Bronchial epithelial cell (primary cell): ENCODE data around the gene IMMT. TPM values are rescaled to one million over a fixed set of nuclear protein-coding genes. Genes with fewer than 3 reads are reported as not detected.

Experiments used
- DNase-seq: peaks from one replicate; pipeline ENCODE4 v3.0.0-alpha.2; 2010; ENCODE audit warnings: low read depth
- FAIRE-seq: peaks from 2 replicates; lab custom pipeline; 2011; peaks lifted over from hg19 to GRCh38; lab: Jason Lieb, UNC
- H3K27me3 ChIP-seq: 2 replicates; pipeline ENCODE4 v1.5.1; 2011; ENCODE audit warnings: low read length; ENCODE audit not compliant: control insufficient read depth, insufficient read depth
- H3K36me3 ChIP-seq: 2 replicates; pipeline ENCODE4 v1.5.1; 2011; ENCODE audit warnings: low read length; ENCODE audit not compliant: control insufficient read depth, insufficient read depth
- H3K4me3 ChIP-seq: 2 replicates; pipeline ENCODE4 v1.5.1; 2011; ENCODE audit warnings: mild to moderate bottlenecking, low read depth, low read length, control low read depth
- CTCF ChIP-seq: IDR thresholded peaks from 2 replicates; pipeline ENCODE4 v1.5.1; 2011; ENCODE audit warnings: mild to moderate bottlenecking, moderate library complexity, low read length, control low read depth, inconsistent platforms; ENCODE audit not compliant: insufficient read depth, severe bottlenecking
- total RNA-seq: library from RNA; depleted of rRNA; stranded (reverse); fragments of >200 nt; gene quantifications from 2 replicates; pipeline ENCODE4 v1.2.1, GENCODE V29; 2014

The IMMT gene
- total RNA-seq, 1 donor from 2014 or later = 32.4 TPM

- no peaks in the 10 kb centered on the region for H3K27me3 ChIP-seq
- TF ChIP-seq CTCF = no peak
- no peak overlapping the region for H3K4me3 ChIP-seq
- DNase-seq (no peak), FAIRE-seq (no peak)
- H3K36me3 ChIP-seq = peaks cover 12% of the 10 kb centered on the region
Observed at GRCh38 chr2:86160156-86160952, 34.9 kb downstream of the IMMT start.

- no peak overlapping the region for H3K4me3 ChIP-seq
- no peak for DNase-seq
- H3K27me3 ChIP-seq = no peaks in the 10 kb centered on the region
- peaks cover 11% of the 10 kb centered on the region for H3K36me3 ChIP-seq
- no peak for TF ChIP-seq CTCF
- no peak for FAIRE-seq
Observed at GRCh38 chr2:86158286-86158685, 37.0 kb downstream of the IMMT start.

GRCh38 chr2:86157009-86157556, 38.2 kb downstream of the IMMT start:
- Histone ChIP-seq H3K36me3 (peaks cover 8% of the 10 kb centered on the region), H3K27me3 (no peaks in the 10 kb centered on the region), H3K4me3 (no peak overlapping the region)
- TF ChIP-seq CTCF = no peak
- FAIRE-seq (no peak), DNase-seq (no peak)

GRCh38 chr2:86150502-86150901, 44.8 kb downstream of the IMMT start:
- DNase-seq (no peak), FAIRE-seq (no peak)
- Histone ChIP-seq H3K36me3 (peaks cover 13% of the 10 kb centered on the region), H3K4me3 (no peak overlapping the region), H3K27me3 (no peaks in the 10 kb centered on the region)
- no peak for TF ChIP-seq CTCF

GRCh38 chr2:86147793-86148192, 47.5 kb downstream of the IMMT start:
- no peak for TF ChIP-seq CTCF
- Histone ChIP-seq H3K36me3 (peaks cover 16% of the 10 kb centered on the region), H3K27me3 (no peaks in the 10 kb centered on the region), H3K4me3 (no peak overlapping the region)
- no peak for FAIRE-seq
- DNase-seq = no peak
